ENCODE data around the gene RGS7.
"Not testable (repeated sequence)": the region's sequence is repeated elsewhere in the genome, so short reads cannot be mapped to it uniquely, and the experiment has no call there.

Gene RGS7

GRCh38 chr1:240914506-240914905 is 442.5 kb downstream of the RGS7 start:
- DNase-seq (ENCODE audit: low read depth): no peak

GRCh38 chr1:240912821-240913220 is 444.2 kb downstream of the RGS7 start:
- no peak for DNase-seq (ENCODE audit: low read depth)

GRCh38 chr1:240909701-240910457 is 447.1 kb downstream of the RGS7 start:
- no peak for DNase-seq (ENCODE audit: low read depth)

GRCh38 chr1:240906477-240906876 is 450.5 kb downstream of the RGS7 start:
- DNase-seq (ENCODE audit: low read depth): no peak

GRCh38 chr1:240905225-240905765 is 451.7 kb downstream of the RGS7 start:
- DNase-seq (ENCODE audit: low read depth): no peak

- not testable (repeated sequence) for DNase-seq (ENCODE audit: low read depth)
Measured at GRCh38 chr1:240895424-240895823, 461.6 kb downstream of the RGS7 start.

- no peak for DNase-seq (ENCODE audit: low read depth)
Measured at GRCh38 chr1:240888787-240889048, 468.3 kb downstream of the RGS7 start.

- DNase-seq (ENCODE audit: low read depth): no peak
Measured at GRCh38 chr1:240888039-240888786, 468.8 kb downstream of the RGS7 start.

GRCh38 chr1:240883490-240883889 is 473.5 kb downstream of the RGS7 start:
- DNase-seq (ENCODE audit: low read depth): no peak

- DNase-seq (ENCODE audit: low read depth): not testable (repeated sequence)
Measured at GRCh38 chr1:240882656-240883308, 474.2 kb downstream of the RGS7 start.

- DNase-seq (ENCODE audit: low read depth): no peak
Measured at GRCh38 chr1:240878631-240879030, 478.4 kb downstream of the RGS7 start.

- no peak for DNase-seq (ENCODE audit: low read depth)
Measured at GRCh38 chr1:240877605-240878004, 479.4 kb downstream of the RGS7 start.

GRCh38 chr1:240876071-240876470 is 480.9 kb downstream of the RGS7 start:
- DNase-seq (ENCODE audit: low read depth): no peak

- no peak for DNase-seq (ENCODE audit: low read depth)
Measured at GRCh38 chr1:240869071-240869470, 487.9 kb downstream of the RGS7 start.

GRCh38 chr1:240866724-240867123 is 490.3 kb downstream of the RGS7 start:
- DNase-seq (ENCODE audit: low read depth): no peak

GRCh38 chr1:240860023-240860422 is 497.0 kb downstream of the RGS7 start:
- no peak for DNase-seq (ENCODE audit: low read depth)

GRCh38 chr1:240854367-240854766 is 502.6 kb downstream of the RGS7 start:
- DNase-seq (ENCODE audit: low read depth): peak; percentile 59

GRCh38 chr1:240847325-240847724 is 509.7 kb downstream of the RGS7 start:
- DNase-seq (ENCODE audit: low read depth): no peak

GRCh38 chr1:240844486-240844885 is 512.5 kb downstream of the RGS7 start:
- DNase-seq (ENCODE audit: low read depth): no peak

- DNase-seq (ENCODE audit: low read depth): no peak
Measured at GRCh38 chr1:240843798-240844197, 513.2 kb downstream of the RGS7 start.

GRCh38 chr1:240836271-240836670 is 520.7 kb downstream of the RGS7 start:
- DNase-seq (ENCODE audit: low read depth): no peak

GRCh38 chr1:240835291-240835690 is 521.7 kb downstream of the RGS7 start:
- DNase-seq (ENCODE audit: low read depth): no peak

GRCh38 chr1:240833075-240833474 is 523.9 kb downstream of the RGS7 start:
- no peak for DNase-seq (ENCODE audit: low read depth)
